Progenitor cell of endocrine pancreas (in vitro differentiated cells): ENCODE results near the gene CDKN2A. TPM values are rescaled to one million over a fixed set of nuclear protein-coding genes. Genes with fewer than 3 reads are reported as not detected.

Experiments
- DNase-seq: peaks from one replicate; pipeline ENCODE4 v3.0.0; 2021; ENCODE audit warnings: low spot score; ENCODE audit not compliant: unreplicated experiment
- H3K27ac Mint-ChIP-seq: 2 replicates; pipeline ENCODE4 v1.8.0; 2021; ENCODE audit warnings: mild to moderate bottlenecking, moderate library complexity, mixed read lengths
- H3K27me3 Mint-ChIP-seq: 2 replicates; pipeline ENCODE4 v1.8.0; 2021; ENCODE audit warnings: mixed read lengths
- H3K36me3 Mint-ChIP-seq: 2 replicates; pipeline ENCODE4 v1.8.0; 2022; ENCODE audit warnings: mixed read lengths; ENCODE audit not compliant: insufficient read depth
- H3K4me1 Mint-ChIP-seq: 2 replicates; pipeline ENCODE4 v1.8.0; 2021; ENCODE audit warnings: low read depth, mixed read lengths
- H3K4me3 Mint-ChIP-seq: 2 replicates; pipeline ENCODE4 v1.8.0; 2021; ENCODE audit warnings: low read depth, mild to moderate bottlenecking, moderate library complexity, mixed read lengths
- H3K9me3 Mint-ChIP-seq: 2 replicates; pipeline ENCODE4 v1.8.0; 2021; ENCODE audit warnings: low read depth, mixed read lengths
- total RNA-seq: library from RNA; stranded (reverse); gene quantifications from 2 replicates; pipeline ENCODE4 v1.2.1, GENCODE V29; 2021
- TF ChIP-seq, protein P1 (sequence below): fragments of 200-600 bp; sonication (generic); IDR thresholded peaks from one replicate; pipeline ENCODE4 v1.5.0; 2021; ENCODE audit warnings: antibody characterized with exemption, mild to moderate bottlenecking; ENCODE audit not compliant: unreplicated experiment

CDKN2A gene
- total RNA-seq, 1 donor from 2014 or later, result not detected

- Mint-ChIP-seq H3K27me3 (no peaks in the 10 kb centered on the region), H3K36me3 (peaks cover 7% of the 10 kb centered on the region), H3K9me3 (no peaks in the 10 kb centered on the region), H3K4me1 (no peaks in the 10 kb centered on the region), H3K4me3 (no peak overlapping the region), H3K27ac (no peak overlapping the region)
- no peak for DNase-seq
- TF ChIP-seq, protein P1, sequence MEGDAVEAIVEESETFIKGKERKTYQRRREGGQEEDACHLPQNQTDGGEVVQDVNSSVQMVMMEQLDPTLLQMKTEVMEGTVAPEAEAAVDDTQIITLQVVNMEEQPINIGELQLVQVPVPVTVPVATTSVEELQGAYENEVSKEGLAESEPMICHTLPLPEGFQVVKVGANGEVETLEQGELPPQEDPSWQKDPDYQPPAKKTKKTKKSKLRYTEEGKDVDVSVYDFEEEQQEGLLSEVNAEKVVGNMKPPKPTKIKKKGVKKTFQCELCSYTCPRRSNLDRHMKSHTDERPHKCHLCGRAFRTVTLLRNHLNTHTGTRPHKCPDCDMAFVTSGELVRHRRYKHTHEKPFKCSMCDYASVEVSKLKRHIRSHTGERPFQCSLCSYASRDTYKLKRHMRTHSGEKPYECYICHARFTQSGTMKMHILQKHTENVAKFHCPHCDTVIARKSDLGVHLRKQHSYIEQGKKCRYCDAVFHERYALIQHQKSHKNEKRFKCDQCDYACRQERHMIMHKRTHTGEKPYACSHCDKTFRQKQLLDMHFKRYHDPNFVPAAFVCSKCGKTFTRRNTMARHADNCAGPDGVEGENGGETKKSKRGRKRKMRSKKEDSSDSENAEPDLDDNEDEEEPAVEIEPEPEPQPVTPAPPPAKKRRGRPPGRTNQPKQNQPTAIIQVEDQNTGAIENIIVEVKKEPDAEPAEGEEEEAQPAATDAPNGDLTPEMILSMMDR, result no peak
Measured at GRCh38 chr9:21933865-21934264, 60.3 kb downstream of the CDKN2A start.

DNA sequence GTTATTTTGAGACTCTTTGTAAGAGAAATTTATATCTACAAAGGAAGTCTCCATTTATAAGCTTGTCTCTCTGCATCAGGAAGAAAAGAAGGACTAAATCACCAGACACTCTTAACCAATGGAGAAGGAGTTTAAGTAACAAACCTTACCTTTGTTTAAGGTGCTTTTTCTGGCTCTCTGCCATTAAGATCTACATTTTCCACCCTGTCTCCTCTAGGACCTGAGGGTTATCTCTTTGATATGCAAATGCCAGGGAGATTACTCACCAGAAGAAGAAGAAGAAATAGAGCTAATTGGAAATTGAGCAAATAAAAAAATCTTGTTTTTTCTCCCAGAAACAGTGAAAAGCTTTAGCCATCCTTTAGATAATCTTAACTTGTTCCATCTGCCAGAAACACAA lies 60.9 kb downstream of the CDKN2A start:
- TF ChIP-seq, protein P1, result no peak
- H3K27me3 Mint-ChIP-seq, result no peaks in the 10 kb centered on the region
- H3K9me3 Mint-ChIP-seq, result no peaks in the 10 kb centered on the region
- no peak overlapping the region for H3K4me3 Mint-ChIP-seq
- H3K27ac Mint-ChIP-seq, result no peak overlapping the region
- no peak for DNase-seq
- peaks cover 7% of the 10 kb centered on the region for H3K36me3 Mint-ChIP-seq
- H3K4me1 Mint-ChIP-seq, result no peaks in the 10 kb centered on the region

- peaks cover 7% of the 10 kb centered on the region for H3K36me3 Mint-ChIP-seq
- H3K9me3 Mint-ChIP-seq, result no peaks in the 10 kb centered on the region
- H3K4me3 Mint-ChIP-seq, result no peak overlapping the region
- H3K27me3 Mint-ChIP-seq, result no peaks in the 10 kb centered on the region
- no peaks in the 10 kb centered on the region for H3K4me1 Mint-ChIP-seq
- DNase-seq, result no peak
- no peak overlapping the region for H3K27ac Mint-ChIP-seq
- TF ChIP-seq, protein P1, result no peak
Measured at GRCh38 chr9:21931428-21931827, 62.8 kb downstream of the CDKN2A start.

DNA sequence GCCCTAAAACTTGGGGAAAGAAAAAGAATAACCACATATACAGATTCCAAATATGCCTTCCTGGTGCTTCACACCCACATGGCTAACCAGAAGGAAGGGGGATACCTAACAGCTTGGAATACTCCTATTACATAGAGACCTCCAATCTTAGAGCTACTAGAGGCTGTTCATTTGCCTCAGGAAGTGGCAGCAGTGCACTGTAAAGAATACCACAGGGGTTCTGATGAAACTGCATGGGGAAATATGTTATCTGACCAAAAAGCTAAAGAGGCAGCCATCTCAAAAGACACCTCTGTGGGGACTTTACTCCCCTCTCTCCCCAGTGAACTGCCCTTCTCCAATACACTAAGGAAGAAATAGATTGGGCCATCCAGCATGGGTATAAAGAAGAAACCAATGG lies 66.4 kb downstream of the CDKN2A start:
- no peak overlapping the region for H3K27ac Mint-ChIP-seq
- no peaks in the 10 kb centered on the region for H3K27me3 Mint-ChIP-seq
- no peak overlapping the region for H3K4me3 Mint-ChIP-seq
- H3K9me3 Mint-ChIP-seq, result no peaks in the 10 kb centered on the region
- peaks cover 7% of the 10 kb centered on the region for H3K36me3 Mint-ChIP-seq
- TF ChIP-seq, protein P1, result no peak
- DNase-seq, result no peak
- H3K4me1 Mint-ChIP-seq, result no peaks in the 10 kb centered on the region

- Mint-ChIP-seq H3K36me3 (peaks cover 2% of the 10 kb centered on the region), H3K4me1 (no peaks in the 10 kb centered on the region), H3K27ac (no peak overlapping the region), H3K9me3 (peaks cover under 1% of the 10 kb centered on the region), H3K4me3 (no peak overlapping the region), H3K27me3 (no peaks in the 10 kb centered on the region)
- DNase-seq, result no peak
- TF ChIP-seq, protein P1, result no peak
Measured at GRCh38 chr9:21923694-21924093, 70.5 kb downstream of the CDKN2A start.
